GM23248 (cell line): Measurements from ENCODE around the gene DDC. TPM values are rescaled to one million over a fixed set of nuclear protein-coding genes. Genes with fewer than 3 reads are reported as not detected.

Experiments
- DNase-seq: peaks from one replicate; pipeline ENCODE4 v3.0.0-alpha.2; 2015
- H2AFZ ChIP-seq: fragments of 200-600 bp; sonication (generic); 2 replicates; pipeline ENCODE4 v1.6.1; 2016; ENCODE audit warnings: antibody characterized with exemption
- H3F3A ChIP-seq: fragments of 200-600 bp; sonication (generic); 2 replicates; pipeline ENCODE4 v1.6.1; 2016; ENCODE audit warnings: mild to moderate bottlenecking, antibody characterized with exemption, mixed run types; ENCODE audit not compliant: insufficient read depth
- H3K27ac ChIP-seq: fragments of 200-600 bp; sonication (generic); 2 replicates; pipeline ENCODE4 v1.5.1; 2016; ENCODE audit warnings: mild to moderate bottlenecking
- H3K27me3 ChIP-seq: fragments of 200-600 bp; sonication (generic); replicated peaks from 2 replicates; pipeline ENCODE4 v1.6.1; 2016; ENCODE audit warnings: mild to moderate bottlenecking; ENCODE audit not compliant: insufficient read depth
- H3K36me3 ChIP-seq: fragments of 200-600 bp; sonication (generic); 2 replicates; pipeline ENCODE4 v1.6.1; 2016; ENCODE audit warnings: low read depth, mild to moderate bottlenecking
- H3K4me1 ChIP-seq: fragments of 200-600 bp; sonication (generic); 2 replicates; pipeline ENCODE4 v1.6.1; 2016; ENCODE audit warnings: mild to moderate bottlenecking; ENCODE audit not compliant: insufficient read depth
- H3K4me2 ChIP-seq: fragments of 200-600 bp; sonication (generic); one replicate; pipeline ENCODE4 v1.6.1; 2016; ENCODE audit warnings: mild to moderate bottlenecking; ENCODE audit not compliant: unreplicated experiment
- H3K4me3 ChIP-seq: fragments of 200-600 bp; sonication (generic); 2 replicates; pipeline ENCODE4 v1.5.1; 2016; ENCODE audit warnings: mild to moderate bottlenecking
- H3K79me2 ChIP-seq: fragments of 200-600 bp; sonication (generic); 2 replicates; pipeline ENCODE4 v1.6.1; 2016; ENCODE audit warnings: mild to moderate bottlenecking; ENCODE audit not compliant: insufficient read depth
- H3K9ac ChIP-seq: fragments of 200-600 bp; sonication (generic); 2 replicates; pipeline ENCODE4 v1.6.1; 2016; ENCODE audit warnings: mild to moderate bottlenecking
- H3K9me2 ChIP-seq: fragments of 200-600 bp; sonication (generic); 2 replicates; pipeline ENCODE4 v1.6.1; 2016; ENCODE audit warnings: mixed run types, mild to moderate bottlenecking, moderate library complexity; ENCODE audit not compliant: insufficient read depth
- H3K9me3 ChIP-seq: fragments of 200-600 bp; sonication (generic); one replicate; pipeline ENCODE4 v1.6.1; 2017; ENCODE audit warnings: low read depth
- H4K20me1 ChIP-seq: fragments of 200-600 bp; sonication (generic); 2 replicates; pipeline ENCODE4 v1.6.0; 2016; ENCODE audit not compliant: insufficient read depth
- EZH2 ChIP-seq: fragments of 200-600 bp; sonication (generic); IDR thresholded peaks from 2 replicates; pipeline ENCODE4 v1.6.1; 2018; ENCODE audit warnings: antibody characterized with exemption, mild to moderate bottlenecking; ENCODE audit not compliant: insufficient read depth, poor library complexity, severe bottlenecking
- EZH2phosphoT487 ChIP-seq: fragments of 200-600 bp; sonication (generic); IDR thresholded peaks from 2 replicates; pipeline ENCODE4 v1.6.1; 2018; ENCODE audit warnings: antibody characterized with exemption, moderate library complexity, mild to moderate bottlenecking, low read depth; ENCODE audit not compliant: insufficient read depth
- WGBS, 2 experiments: methylation state at CpG; one replicate each; pipeline ENCODE4 v1.1.6; 2015 to 2017; ENCODE audit warnings: low lambda C conversion rate in 2 of 2, low coverage in 1 of 2; ENCODE audit errors: missing lambda C conversion rate in 2 of 2; 5-methylcytosine and 5-hydroxymethylcytosine counted together
- in situ Hi-C: fragments of 300-500 bp; cut with MboI; formaldehyde crosslinking; loops from 2 replicates; pipeline ENCODE4 v1.15.0; 2020
- polyA plus RNA-seq: library from polyadenylated mRNA; unstranded; fragments of >200 nt; fragmentation: Nextera tagmentation; extraction: Ambion mirVana; gene quantifications from 2 replicates; pipeline ENCODE4 v1.2.1, GENCODE V29; 2016
- total RNA-seq: library from RNA; depleted of rRNA; stranded (reverse); fragments of >200 nt; shearing (Covaris generic); gene quantifications from 2 replicates; pipeline ENCODE4 v1.2.3, GENCODE V29; 2014

The DDC gene
- total and polyA plus RNA-seq, 2 experiments from 2014 or later, result not detected

GRCh38 chr7:50502001-50502684 is 63.1 kb downstream of the DDC start:
- no peaks in the 10 kb centered on the region for H3K9me2 ChIP-seq
- H3F3A ChIP-seq, result peaks cover 20% of the 10 kb centered on the region
- H4K20me1 ChIP-seq, result no peaks in the 10 kb centered on the region
- H3K27ac ChIP-seq, result peak overlapping the region; percentile 50
- no peaks in the 10 kb centered on the region for H3K36me3 ChIP-seq
- peak overlapping the region; percentile 20 for H3K4me2 ChIP-seq
- TF ChIP-seq EZH2phosphoT487, result no peak
- no peaks in the 10 kb centered on the region for H3K27me3 ChIP-seq
- H3K9me3 ChIP-seq, result no peaks in the 10 kb centered on the region
- H3K9ac ChIP-seq, result no peak overlapping the region
- H3K79me2 ChIP-seq, result no peaks in the 10 kb centered on the region
- H2AFZ ChIP-seq, result 0 out of 2 replicates have a peak overlapping the region, but pooled peaks have one; percentile 42
- H3K4me1 ChIP-seq, result peaks cover 21% of the 10 kb centered on the region
- 0 to 4% methylated on average over 8 of the region's 8 CpGs for WGBS, 2 experiments
- in situ Hi-C loops, result no loop called here
- peak; percentile 97 for DNase-seq
- H3K4me3 ChIP-seq, result no peak overlapping the region

- Histone ChIP-seq H3F3A (peaks cover 20% of the 10 kb centered on the region), H3K27ac (no peak overlapping the region), H2AFZ (no peak overlapping the region), H3K4me2 (no peak overlapping the region), H3K4me3 (no peak overlapping the region), H3K9me3 (no peaks in the 10 kb centered on the region), H3K79me2 (no peaks in the 10 kb centered on the region), H3K9me2 (no peaks in the 10 kb centered on the region), H3K27me3 (no peaks in the 10 kb centered on the region), H4K20me1 (no peaks in the 10 kb centered on the region), H3K4me1 (peaks cover 31% of the 10 kb centered on the region), H3K9ac (no peak overlapping the region), H3K36me3 (no peaks in the 10 kb centered on the region)
- in situ Hi-C loops, result no loop called here
- no peak for TF ChIP-seq EZH2phosphoT487
- no peak for TF ChIP-seq EZH2
- WGBS, 2 experiments, result 93 to 98% methylated on average over 6 of the region's 6 CpGs
- no peak for DNase-seq
Observed at GRCh38 chr7:50499092-50499491, 66.1 kb downstream of the DDC start.

- Histone ChIP-seq H2AFZ (no peak overlapping the region), H3F3A (peaks cover 16% of the 10 kb centered on the region), H3K27ac (no peak overlapping the region), H3K9me3 (no peaks in the 10 kb centered on the region), H4K20me1 (no peaks in the 10 kb centered on the region), H3K4me3 (no peak overlapping the region), H3K9ac (no peak overlapping the region), H3K79me2 (no peaks in the 10 kb centered on the region), H3K9me2 (no peaks in the 10 kb centered on the region), H3K27me3 (no peaks in the 10 kb centered on the region), H3K36me3 (no peaks in the 10 kb centered on the region), H3K4me2 (peak overlapping the region; percentile 18), H3K4me1 (peaks cover 29% of the 10 kb centered on the region)
- WGBS, 2 experiments, result 17 to 21% methylated on average over 5 of the region's 5 CpGs
- no peak for TF ChIP-seq EZH2phosphoT487
- in situ Hi-C loops, result no loop called here
- DNase-seq, result peak; percentile 79
Observed at GRCh38 chr7:50497968-50498367, 67.2 kb downstream of the DDC start.

- no peak overlapping the region for H3K4me3 ChIP-seq
- WGBS, 2 experiments, result 48 to 49% methylated on average over 8 of the region's 8 CpGs
- peak; percentile 75 for DNase-seq
- no peaks in the 10 kb centered on the region for H3K27me3 ChIP-seq
- in situ Hi-C loops, result no loop called here
- no peaks in the 10 kb centered on the region for H3K9me3 ChIP-seq
- peak overlapping the region; percentile 18 for H3K4me2 ChIP-seq
- no peak overlapping the region for H3K9ac ChIP-seq
- H4K20me1 ChIP-seq, result no peaks in the 10 kb centered on the region
- H2AFZ ChIP-seq, result 0 out of 2 replicates have a peak overlapping the region, but pooled peaks have one; percentile 3
- H3K9me2 ChIP-seq, result no peaks in the 10 kb centered on the region
- no peaks in the 10 kb centered on the region for H3K36me3 ChIP-seq
- no peak for TF ChIP-seq EZH2phosphoT487
- TF ChIP-seq EZH2, result no peak
- H3K79me2 ChIP-seq, result no peaks in the 10 kb centered on the region
- H3K27ac ChIP-seq, result no peak overlapping the region
- H3K4me1 ChIP-seq, result peaks cover 22% of the 10 kb centered on the region
- peaks cover 10% of the 10 kb centered on the region; the same call in 1 of the 2 replicates for H3F3A ChIP-seq
Observed at GRCh38 chr7:50497068-50497642, 68.0 kb downstream of the DDC start.
